Loucy (cell line): ENCODE data around the gene CTIF.

ENCODE experiments used
- H2AFZ ChIP-seq: fragments of 200-600 bp; sonication (generic); 2 replicates; pipeline ENCODE4 v1.6.0; 2016; ENCODE audit warnings: antibody characterized with exemption, mild to moderate bottlenecking, low read length, moderate library complexity
- H3F3A ChIP-seq: fragments of 200-600 bp; 2 replicates; pipeline ENCODE4 v1.6.0; 2016; ENCODE audit warnings: antibody characterized with exemption, low read depth, mild to moderate bottlenecking
- H3K27me3 ChIP-seq: fragments of 200-600 bp; sonication (generic); 2 replicates; pipeline ENCODE4 v1.6.1; 2014; ENCODE audit warnings: low read length, mild to moderate bottlenecking; ENCODE audit not compliant: insufficient read depth, poor library complexity, severe bottlenecking
- H3K36me3 ChIP-seq: fragments of 200-600 bp; sonication (generic); 2 replicates; pipeline ENCODE4 v1.6.1; 2016; ENCODE audit warnings: low read length; ENCODE audit not compliant: insufficient read depth
- H3K4me1 ChIP-seq: fragments of 200-600 bp; sonication (generic); 2 replicates; pipeline ENCODE4 v1.5.1; 2014; ENCODE audit warnings: low read length, mild to moderate bottlenecking; ENCODE audit not compliant: insufficient read depth, poor library complexity, severe bottlenecking
- H3K4me2 ChIP-seq: fragments of 200-600 bp; sonication (generic); 2 replicates; pipeline ENCODE4 v1.6.0; 2014; ENCODE audit warnings: antibody characterized with exemption, low read length, low read depth, mild to moderate bottlenecking; ENCODE audit not compliant: poor library complexity, severe bottlenecking
- H3K4me3 ChIP-seq: fragments of 200-600 bp; sonication (generic); 2 replicates; pipeline ENCODE4 v1.5.1; 2014; ENCODE audit warnings: low read length, mild to moderate bottlenecking, mixed read lengths; ENCODE audit not compliant: poor library complexity, severe bottlenecking
- H3K79me2 ChIP-seq: fragments of 200-600 bp; sonication (generic); 2 replicates; pipeline ENCODE4 v1.6.1; 2014; ENCODE audit warnings: low read length; ENCODE audit not compliant: insufficient read depth
- H3K9ac ChIP-seq: fragments of 200-600 bp; sonication (generic); 2 replicates; pipeline ENCODE4 v1.6.0; 2014; ENCODE audit warnings: mild to moderate bottlenecking, low read depth, low read length, moderate library complexity; ENCODE audit not compliant: poor library complexity, severe bottlenecking
- H3K9me2 ChIP-seq: fragments of 200-600 bp; sonication (generic); replicated peaks from 2 replicates; pipeline ENCODE4 v1.6.1; 2016; ENCODE audit warnings: low read depth, low read length, mixed read lengths
- H3K9me3 ChIP-seq: fragments of 200-600 bp; sonication (generic); 2 replicates; pipeline ENCODE4 v1.6.1; 2014; ENCODE audit warnings: mild to moderate bottlenecking, antibody characterized with exemption, low read length, low read depth; ENCODE audit not compliant: insufficient read depth
- H4K20me1 ChIP-seq: fragments of 200-600 bp; sonication (generic); 2 replicates; pipeline ENCODE4 v1.6.0; 2014; ENCODE audit warnings: antibody characterized with exemption, low read length, mild to moderate bottlenecking; ENCODE audit not compliant: insufficient read depth, poor library complexity, severe bottlenecking
- EZH2phosphoT487 ChIP-seq: fragments of 200-600 bp; IDR thresholded peaks from 2 replicates; pipeline ENCODE4 v1.6.1; 2018; ENCODE audit warnings: antibody characterized with exemption, mild to moderate bottlenecking, moderate library complexity, borderline replicate concordance
- TF ChIP-seq, protein P1 (sequence below): fragments of 200-600 bp; sonication (generic); conservative IDR thresholded peaks from 2 replicates; pipeline ENCODE4 v1.5.1; 2014; ENCODE audit warnings: mild to moderate bottlenecking, antibody characterized with exemption, low read length

Gene CTIF

GRCh38 chr18:48797841-48798255, 259.0 kb downstream of the CTIF start:
- H3K9me3 ChIP-seq, result no peaks in the 10 kb centered on the region
- no peak overlapping the region for H2AFZ ChIP-seq
- H3K9me2 ChIP-seq, result no peaks in the 10 kb centered on the region
- no peaks in the 10 kb centered on the region for H3K79me2 ChIP-seq
- peak overlapping the region; percentile 25 for H3K9ac ChIP-seq
- H3F3A ChIP-seq, result no peaks in the 10 kb centered on the region
- H3K36me3 ChIP-seq, result no peaks in the 10 kb centered on the region
- H4K20me1 ChIP-seq, result no peaks in the 10 kb centered on the region
- H3K4me2 ChIP-seq, result peak overlapping the region; percentile 59
- no peak for TF ChIP-seq EZH2phosphoT487
- TF ChIP-seq, protein P1, sequence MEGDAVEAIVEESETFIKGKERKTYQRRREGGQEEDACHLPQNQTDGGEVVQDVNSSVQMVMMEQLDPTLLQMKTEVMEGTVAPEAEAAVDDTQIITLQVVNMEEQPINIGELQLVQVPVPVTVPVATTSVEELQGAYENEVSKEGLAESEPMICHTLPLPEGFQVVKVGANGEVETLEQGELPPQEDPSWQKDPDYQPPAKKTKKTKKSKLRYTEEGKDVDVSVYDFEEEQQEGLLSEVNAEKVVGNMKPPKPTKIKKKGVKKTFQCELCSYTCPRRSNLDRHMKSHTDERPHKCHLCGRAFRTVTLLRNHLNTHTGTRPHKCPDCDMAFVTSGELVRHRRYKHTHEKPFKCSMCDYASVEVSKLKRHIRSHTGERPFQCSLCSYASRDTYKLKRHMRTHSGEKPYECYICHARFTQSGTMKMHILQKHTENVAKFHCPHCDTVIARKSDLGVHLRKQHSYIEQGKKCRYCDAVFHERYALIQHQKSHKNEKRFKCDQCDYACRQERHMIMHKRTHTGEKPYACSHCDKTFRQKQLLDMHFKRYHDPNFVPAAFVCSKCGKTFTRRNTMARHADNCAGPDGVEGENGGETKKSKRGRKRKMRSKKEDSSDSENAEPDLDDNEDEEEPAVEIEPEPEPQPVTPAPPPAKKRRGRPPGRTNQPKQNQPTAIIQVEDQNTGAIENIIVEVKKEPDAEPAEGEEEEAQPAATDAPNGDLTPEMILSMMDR, result no peak
- H3K27me3 ChIP-seq, result no peaks in the 10 kb centered on the region
- no peak overlapping the region for H3K4me3 ChIP-seq
- H3K4me1 ChIP-seq, result peaks cover 24% of the 10 kb centered on the region

DNA sequence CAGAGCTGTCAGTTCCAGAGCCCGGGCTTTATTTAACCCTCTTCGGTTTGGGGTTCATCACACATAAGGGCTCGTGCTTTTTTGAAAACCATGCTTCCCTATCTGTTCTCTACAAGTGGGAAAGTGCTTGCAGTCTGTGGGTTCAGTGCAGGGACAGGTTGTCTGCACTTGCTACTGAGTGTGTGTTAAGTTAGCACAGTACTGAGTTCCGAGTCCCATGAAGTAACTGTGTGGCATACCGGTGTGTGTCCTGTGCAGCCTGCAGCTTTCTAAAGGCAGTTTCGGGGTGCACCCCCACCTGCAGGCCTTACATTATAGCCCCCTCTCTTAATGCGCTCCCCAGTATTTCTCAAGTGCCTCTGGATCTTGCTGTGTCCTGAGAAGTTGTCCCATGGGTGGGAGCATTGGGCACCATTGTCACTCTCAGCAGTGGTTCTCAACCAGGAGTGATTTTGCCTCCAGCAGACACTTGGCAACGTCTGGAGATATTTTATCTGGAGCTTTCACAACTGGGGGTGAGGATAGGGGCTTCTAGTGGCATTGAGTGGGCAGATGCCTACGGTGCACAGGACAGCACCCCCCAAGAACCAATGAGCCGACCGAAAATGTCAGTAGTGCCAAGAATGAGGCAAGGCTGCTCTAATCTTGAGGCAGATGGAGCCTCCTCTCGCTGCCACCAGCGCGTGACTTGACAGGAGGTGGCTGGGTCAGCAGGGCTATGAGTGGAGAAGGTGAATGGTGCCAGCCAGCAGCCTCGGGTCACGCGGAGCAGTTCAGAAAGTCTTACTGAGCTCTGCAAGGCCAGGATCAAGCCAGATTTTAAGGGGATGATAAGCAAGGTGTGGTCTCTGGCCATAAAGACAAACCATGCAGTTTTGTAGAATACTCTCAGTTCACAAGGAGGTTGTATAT, 259.8 kb downstream of the CTIF start:
- H3F3A ChIP-seq, result no peaks in the 10 kb centered on the region
- H3K9me2 ChIP-seq, result no peaks in the 10 kb centered on the region
- no peak overlapping the region for H3K4me3 ChIP-seq
- no peaks in the 10 kb centered on the region for H3K79me2 ChIP-seq
- no peaks in the 10 kb centered on the region for H3K27me3 ChIP-seq
- no peaks in the 10 kb centered on the region for H3K36me3 ChIP-seq
- no peak overlapping the region for H2AFZ ChIP-seq
- peaks cover 24% of the 10 kb centered on the region for H3K4me1 ChIP-seq
- no peaks in the 10 kb centered on the region for H4K20me1 ChIP-seq
- H3K4me2 ChIP-seq, result peak overlapping the region; percentile 59
- H3K9me3 ChIP-seq, result no peaks in the 10 kb centered on the region
- TF ChIP-seq, protein P1, result no peak
- TF ChIP-seq EZH2phosphoT487, result no peak
- peak overlapping the region; percentile 25 for H3K9ac ChIP-seq

DNA sequence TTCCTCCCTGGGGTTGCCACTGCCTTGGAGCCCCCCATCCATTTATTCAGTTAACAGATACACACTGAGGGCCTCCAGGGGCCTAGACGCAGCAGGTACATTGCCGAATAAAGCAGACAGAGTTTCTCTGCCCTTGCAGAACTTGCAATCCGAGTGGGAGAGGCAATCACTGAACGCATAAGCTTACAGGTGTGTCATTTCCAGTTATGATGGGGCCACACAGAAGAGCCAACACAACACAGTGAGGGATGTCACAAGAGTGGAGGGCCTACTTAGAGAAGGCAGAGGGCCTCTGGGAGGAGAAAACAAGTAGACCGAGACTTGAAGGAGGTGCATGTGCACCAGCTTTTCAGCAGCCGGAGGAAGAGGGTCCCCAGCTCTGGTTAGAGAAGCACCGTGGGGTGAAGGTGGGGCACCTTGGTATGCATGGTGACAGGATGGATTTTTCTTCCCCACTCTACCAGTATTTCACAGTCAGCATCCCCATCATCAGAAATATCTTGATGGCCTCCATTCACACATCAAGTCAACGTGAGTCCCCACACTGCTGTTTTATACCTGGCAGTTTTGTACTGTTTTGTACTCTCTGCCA, 261.0 kb downstream of the CTIF start:
- Histone ChIP-seq H3K36me3 (no peaks in the 10 kb centered on the region), H3K27me3 (no peaks in the 10 kb centered on the region), H3K4me3 (no peak overlapping the region), H2AFZ (no peak overlapping the region), H3K9ac (no peak overlapping the region), H3K4me2 (no peak overlapping the region), H3K79me2 (no peaks in the 10 kb centered on the region), H3K4me1 (peaks cover 24% of the 10 kb centered on the region), H4K20me1 (no peaks in the 10 kb centered on the region), H3K9me3 (no peaks in the 10 kb centered on the region), H3F3A (no peaks in the 10 kb centered on the region), H3K9me2 (no peaks in the 10 kb centered on the region)
- TF ChIP-seq EZH2phosphoT487, result no peak
- TF ChIP-seq, protein P1, result no peak
